ENCODE results near the gene DLG2.

- no peak for TF ChIP-seq CTCF (IDR thresholded peaks at IDR 0.05)
- no peak for TF ChIP-seq POLR2A (IDR thresholded peaks at IDR 0.05)
These were observed 1799.6 kb downstream of the DLG2 start for GRCh38 chr11:83827520-83827919.

All from uterus (tissue), 2 donors.